Kidney (tissue), 14 donors: Measurements from ENCODE around the gene ABLIM2. TPM values are rescaled to one million over a fixed set of nuclear protein-coding genes. Genes with fewer than 3 reads are reported as not detected.

Experiments
- DNase-seq, 5 donors: peaks; one replicate each; pipeline ENCODE4 v3.0.0-alpha.2; 2013 to 2020
- FAIRE-seq: peaks from 2 replicates; lab custom pipeline; 2012; peaks lifted over from hg19 to GRCh38; lab: Jason Lieb, UNC
- H3K27ac ChIP-seq, 2 donors: one replicate each; pipeline ENCODE4 v1.7.0; 2013; ENCODE audit warnings: low read depth in 2 of 2, low read length in 2 of 2, inconsistent platforms in 1 of 2
- H3K27me3 ChIP-seq: one replicate; pipeline ENCODE4 v1.7.1; 2013; ENCODE audit warnings: low read length, inconsistent platforms; ENCODE audit not compliant: control insufficient read depth, insufficient read depth
- H3K36me3 ChIP-seq, 3 donors: one replicate each; pipeline versions ENCODE4 v1.7.0 to v1.7.1; 2013; ENCODE audit warnings: low read length in 3 of 3, control low read depth in 1 of 3, inconsistent platforms in 1 of 3; ENCODE audit not compliant: insufficient read depth in 3 of 3, control insufficient read depth in 2 of 3
- H3K4me1 ChIP-seq, 3 donors: one replicate each; pipeline versions ENCODE4 v1.7.0 to v1.7.1; 2013; ENCODE audit warnings: low read length in 3 of 3, inconsistent platforms in 1 of 3, low read depth in 1 of 3; ENCODE audit not compliant: control insufficient read depth in 2 of 3, insufficient read depth in 2 of 3
- H3K4me3 ChIP-seq, 3 donors: one replicate each; pipeline versions ENCODE4 v1.7.0 to v1.8.1; 2013; ENCODE audit warnings: low read length in 3 of 3, control low read depth in 1 of 3, inconsistent platforms in 1 of 3
- H3K9ac ChIP-seq, 3 donors: one replicate each; pipeline versions ENCODE4 v1.7.0 to v1.7.1; 2013; ENCODE audit warnings: low read length in 3 of 3, control low read depth in 1 of 3, inconsistent platforms in 1 of 3
- H3K9me3 ChIP-seq, 3 donors: one replicate each; pipeline versions ENCODE4 v1.7.0 to v1.7.1; 2013; ENCODE audit warnings: low read length in 3 of 3, control low read depth in 1 of 3, inconsistent platforms in 1 of 3; ENCODE audit not compliant: control insufficient read depth in 2 of 3, insufficient read depth in 1 of 3
- intact Hi-C: fragments of 100-400 bp; cut with DNase I; formaldehyde crosslinking; loops from one replicate; pipeline ENCODE4 v1.11.1; 2022
- polyA plus RNA-seq: library from polyadenylated mRNA; stranded (reverse); fragments of 350-450 nt; fragmentation: Illumina TruSeq; extraction: RNeasy Lipid Tissue Mini Kit (QIAGEN cat#74804); gene quantifications from one replicate; pipeline ENCODE4 v1.2.3, GENCODE V29; 2014; ENCODE audit warnings: low read depth, low replicate concordance; ENCODE audit not compliant: insufficient read depth
- total RNA-seq: library from RNA; stranded (reverse); fragmentation: NEBNext Ultra II Directional; extraction: Animal tissue kit (Norgen Biotek cat#: 25700); gene quantifications from one replicate; pipeline ENCODE4 v1.2.1, GENCODE V29; 2021
- TF ChIP-seq, protein P1 (sequence below): IDR thresholded peaks from 3 replicates; pipeline ENCODE4 v1.5.1; 2012; ENCODE audit warnings: mild to moderate bottlenecking, moderate library complexity, borderline replicate concordance; ENCODE audit not compliant: insufficient read depth; ENCODE audit errors: extremely low read depth
- donor health status: control.
- donor health status: control.
- donor health status: control.
- donor health status: control.
- donor health status: control.
- donor health status: DM: yes; HTN: yes; CAD: no.
- donor health status: Normal renal cell carcinoma (clear cell type).

Gene ABLIM2
- total and polyA plus RNA-seq, 2 donors from 2014 or later: 9.5 to 23.3 TPM

GRCh38 chr4:8097141-8097541 lies 61.5 kb downstream of the ABLIM2 start:
- TF ChIP-seq, protein P1, sequence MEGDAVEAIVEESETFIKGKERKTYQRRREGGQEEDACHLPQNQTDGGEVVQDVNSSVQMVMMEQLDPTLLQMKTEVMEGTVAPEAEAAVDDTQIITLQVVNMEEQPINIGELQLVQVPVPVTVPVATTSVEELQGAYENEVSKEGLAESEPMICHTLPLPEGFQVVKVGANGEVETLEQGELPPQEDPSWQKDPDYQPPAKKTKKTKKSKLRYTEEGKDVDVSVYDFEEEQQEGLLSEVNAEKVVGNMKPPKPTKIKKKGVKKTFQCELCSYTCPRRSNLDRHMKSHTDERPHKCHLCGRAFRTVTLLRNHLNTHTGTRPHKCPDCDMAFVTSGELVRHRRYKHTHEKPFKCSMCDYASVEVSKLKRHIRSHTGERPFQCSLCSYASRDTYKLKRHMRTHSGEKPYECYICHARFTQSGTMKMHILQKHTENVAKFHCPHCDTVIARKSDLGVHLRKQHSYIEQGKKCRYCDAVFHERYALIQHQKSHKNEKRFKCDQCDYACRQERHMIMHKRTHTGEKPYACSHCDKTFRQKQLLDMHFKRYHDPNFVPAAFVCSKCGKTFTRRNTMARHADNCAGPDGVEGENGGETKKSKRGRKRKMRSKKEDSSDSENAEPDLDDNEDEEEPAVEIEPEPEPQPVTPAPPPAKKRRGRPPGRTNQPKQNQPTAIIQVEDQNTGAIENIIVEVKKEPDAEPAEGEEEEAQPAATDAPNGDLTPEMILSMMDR: no peak
- DNase-seq (peak in 1 of 5 donors; percentile 66), FAIRE-seq (no peak)
- Histone ChIP-seq H3K4me1 (peaks cover 0 to 2% (median 0%) of the 10 kb centered on the region in 3 donors), H3K27me3 (no peaks in the 10 kb centered on the region), H3K36me3 (no peaks in the 10 kb centered on the region), H3K9ac (no peak overlapping the region), H3K4me3 (no peak overlapping the region), H3K27ac (no peak overlapping the region), H3K9me3 (peaks cover 0 to 15% (median 0%) of the 10 kb centered on the region in 3 donors)
- intact Hi-C loops: no loop called here

DNA sequence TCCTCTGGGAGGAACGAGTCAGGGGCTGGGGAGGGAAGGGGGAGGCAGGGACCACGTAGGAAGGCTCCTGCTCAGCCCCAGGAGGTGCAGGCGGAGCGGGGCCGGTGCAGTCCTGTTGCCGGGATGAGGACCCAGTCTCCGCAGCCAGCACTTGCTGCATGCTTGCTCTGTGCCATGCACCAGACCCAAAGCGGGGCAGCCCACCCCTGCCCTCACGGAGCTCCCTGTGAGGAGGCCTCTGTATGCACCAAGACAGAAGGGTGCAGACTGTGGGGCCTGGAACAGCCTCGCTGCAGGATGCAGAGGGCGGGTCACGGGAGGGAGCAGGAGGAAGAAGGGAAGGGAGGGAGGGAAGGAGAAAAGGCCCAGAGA lies 61.9 kb downstream of the ABLIM2 start:
- Histone ChIP-seq H3K9me3 (peaks cover 0 to 15% (median 0%) of the 10 kb centered on the region in 3 donors), H3K4me1 (peaks cover 0 to 2% (median 0%) of the 10 kb centered on the region in 3 donors), H3K27ac (no peak overlapping the region), H3K4me3 (no peak overlapping the region), H3K9ac (no peak overlapping the region), H3K27me3 (no peaks in the 10 kb centered on the region), H3K36me3 (no peaks in the 10 kb centered on the region)
- TF ChIP-seq, protein P1: no peak
- peak in 1 of 5 donors; percentile 72 for DNase-seq
- intact Hi-C loops: no loop called here
- FAIRE-seq: no peak

DNA sequence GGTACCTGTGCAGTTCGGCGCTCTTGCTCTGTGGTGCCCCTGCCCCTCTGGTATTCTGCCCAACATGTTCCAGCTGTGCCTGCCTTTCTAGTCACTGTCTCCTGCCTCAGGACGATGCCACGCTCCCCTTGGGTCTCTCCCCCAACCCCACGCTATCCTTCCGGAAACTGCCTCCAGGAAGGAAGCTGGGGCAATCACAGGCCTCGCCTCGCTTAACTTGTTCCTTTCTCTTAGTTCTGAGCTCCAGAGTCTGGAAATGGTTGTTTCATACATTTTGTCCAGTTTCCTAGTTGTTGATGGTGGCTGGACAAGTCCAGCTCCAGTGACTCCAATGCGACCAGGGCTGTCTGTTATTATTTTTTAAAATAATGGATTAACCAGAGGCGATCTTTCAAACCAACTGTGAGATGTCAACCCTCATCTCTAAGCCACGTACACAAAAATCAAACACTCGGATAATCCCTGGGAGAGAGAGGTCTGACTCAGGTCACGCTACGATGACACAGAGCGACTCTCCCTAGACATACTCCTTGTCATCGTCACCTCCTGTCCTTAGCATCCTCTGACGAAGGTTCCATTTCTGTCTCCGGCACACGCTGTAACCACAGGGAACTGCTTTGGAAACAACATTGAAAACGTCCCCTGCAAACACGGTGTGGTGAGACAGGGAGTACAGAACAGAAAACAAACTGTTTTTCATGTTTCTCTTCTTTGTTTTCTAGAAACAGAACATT lies 62.5 kb downstream of the ABLIM2 start:
- DNase-seq: peak in 1 of 5 donors; percentile 18
- no peaks in the 10 kb centered on the region for H3K27me3 ChIP-seq
- peaks cover 0 to 15% (median 0%) of the 10 kb centered on the region in 3 donors for H3K9me3 ChIP-seq
- no peak overlapping the region for H3K4me3 ChIP-seq
- H3K27ac ChIP-seq: no peak overlapping the region
- no peaks in the 10 kb centered on the region for H3K36me3 ChIP-seq
- no peak overlapping the region for H3K9ac ChIP-seq
- FAIRE-seq: no peak
- peaks cover 0 to 1% (median 0%) of the 10 kb centered on the region in 3 donors for H3K4me1 ChIP-seq
- intact Hi-C loops: no loop called here
- TF ChIP-seq, protein P1: no peak
